Prostate gland (tissue), 2 donors: ENCODE measurements around the gene KLLN. TPM values are rescaled to one million over a fixed set of nuclear protein-coding genes. Genes with fewer than 3 reads are reported as not detected.

ENCODE experiments used
- DNase-seq: peaks from one replicate; pipeline ENCODE4 v3.0.0-alpha.2; 2019; ENCODE audit warnings: low spot score
- H3K27ac ChIP-seq, 2 donors: fragments of 200-600 bp; sonication (generic); 2 replicates each; pipeline ENCODE4 v1.5.1; 2017 to 2019
- H3K27me3 ChIP-seq: fragments of 200-600 bp; sonication (generic); replicated peaks from 2 replicates; pipeline ENCODE4 v1.5.1; 2019; ENCODE audit not compliant: insufficient read depth
- H3K36me3 ChIP-seq, 2 donors: fragments of 200-600 bp; sonication (generic); 1 replicate in 1 of 2; 2 replicates in 1 of 2; pipeline versions ENCODE4 v1.5.1 to v1.8.1; 2017 to 2019
- H3K4me1 ChIP-seq: fragments of 200-600 bp; sonication (generic); replicated peaks from 2 replicates; pipeline ENCODE4 v1.5.1; 2019
- H3K4me3 ChIP-seq, 2 donors: fragments of 200-600 bp; sonication (generic); 2 replicates each; pipeline ENCODE4 v1.5.1; 2017 to 2019
- H3K9me3 ChIP-seq: fragments of 200-600 bp; sonication (generic); 2 replicates; pipeline ENCODE4 v1.5.1; 2017
- POLR2A ChIP-seq: fragments of 450-650 bp; IDR thresholded peaks from one replicate; pipeline ENCODE4 v1.6.1; 2016; ENCODE audit warnings: antibody characterized with exemption, mild to moderate bottlenecking
- POLR2AphosphoS5 ChIP-seq: sonication (generic); formaldehyde crosslinking; IDR thresholded peaks from one replicate; pipeline ENCODE4 v1.6.1; 2017; ENCODE audit warnings: antibody characterized with exemption
- WGBS: methylation state at CpG from one replicate; pipeline ENCODE4 v1.1.5; 2018; 5-methylcytosine and 5-hydroxymethylcytosine counted together
- intact Hi-C: fragments of 100-400 bp; cut with DNase I; formaldehyde crosslinking; loops from one replicate; pipeline ENCODE4 v1.14.2; 2022
- total RNA-seq, 2 donors: library from RNA; depleted of rRNA; stranded (reverse); fragments of >200 nt; gene quantifications; one replicate each; pipeline ENCODE4 v1.1.0, GENCODE V29; 2016
- TF ChIP-seq, protein P1 (sequence below), 4 experiments: fragments of 200-600 bp in 2 of 4; fragments of 450-650 bp in 2 of 4; sonication (generic) in 2 of 4; IDR thresholded peaks; 1 replicate in 3 of 4; 2 replicates in 1 of 4; pipeline ENCODE4 v1.5.1; 2016 to 2019; ENCODE audit warnings: antibody characterized with exemption in 4 of 4, mild to moderate bottlenecking in 2 of 4, moderate library complexity in 2 of 4

KLLN gene
- total RNA-seq, 2 donors from 2014 or later: 0.55 to 1.1 TPM

DNA sequence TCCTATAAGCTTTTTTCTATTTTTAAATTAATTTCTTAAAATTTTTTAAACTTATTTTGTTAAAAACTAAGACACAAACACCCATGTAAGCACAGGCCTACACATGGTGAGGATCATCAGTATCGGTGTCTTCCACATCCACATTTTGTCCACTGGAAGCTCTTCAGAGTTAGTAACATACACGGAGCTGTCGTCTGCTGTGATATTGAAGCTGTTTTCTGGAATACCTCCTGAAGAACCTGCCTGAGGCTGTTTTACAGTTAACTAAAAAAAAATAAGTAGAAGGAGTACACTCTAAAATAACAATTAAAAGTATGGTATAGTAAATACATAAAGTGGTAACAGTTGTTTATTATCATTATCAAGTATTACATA is 17.7 kb downstream of the KLLN start:
- H3K27me3 ChIP-seq: no peaks in the 10 kb centered on the region
- H3K4me1 ChIP-seq: no peaks in the 10 kb centered on the region
- intact Hi-C loops: no loop called here
- no peak overlapping the region for H3K27ac ChIP-seq
- H3K36me3 ChIP-seq: no peaks in the 10 kb centered on the region
- no peaks in the 10 kb centered on the region for H3K9me3 ChIP-seq
- no peak for DNase-seq
- WGBS: 81% methylated on average over 3 of the region's 3 CpGs
- TF ChIP-seq, protein P1, sequence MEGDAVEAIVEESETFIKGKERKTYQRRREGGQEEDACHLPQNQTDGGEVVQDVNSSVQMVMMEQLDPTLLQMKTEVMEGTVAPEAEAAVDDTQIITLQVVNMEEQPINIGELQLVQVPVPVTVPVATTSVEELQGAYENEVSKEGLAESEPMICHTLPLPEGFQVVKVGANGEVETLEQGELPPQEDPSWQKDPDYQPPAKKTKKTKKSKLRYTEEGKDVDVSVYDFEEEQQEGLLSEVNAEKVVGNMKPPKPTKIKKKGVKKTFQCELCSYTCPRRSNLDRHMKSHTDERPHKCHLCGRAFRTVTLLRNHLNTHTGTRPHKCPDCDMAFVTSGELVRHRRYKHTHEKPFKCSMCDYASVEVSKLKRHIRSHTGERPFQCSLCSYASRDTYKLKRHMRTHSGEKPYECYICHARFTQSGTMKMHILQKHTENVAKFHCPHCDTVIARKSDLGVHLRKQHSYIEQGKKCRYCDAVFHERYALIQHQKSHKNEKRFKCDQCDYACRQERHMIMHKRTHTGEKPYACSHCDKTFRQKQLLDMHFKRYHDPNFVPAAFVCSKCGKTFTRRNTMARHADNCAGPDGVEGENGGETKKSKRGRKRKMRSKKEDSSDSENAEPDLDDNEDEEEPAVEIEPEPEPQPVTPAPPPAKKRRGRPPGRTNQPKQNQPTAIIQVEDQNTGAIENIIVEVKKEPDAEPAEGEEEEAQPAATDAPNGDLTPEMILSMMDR (IDR thresholded peaks at IDR 0.05): no peak
- TF ChIP-seq POLR2A (no peak), POLR2AphosphoS5 (no peak)
- no peak overlapping the region for H3K4me3 ChIP-seq

DNA sequence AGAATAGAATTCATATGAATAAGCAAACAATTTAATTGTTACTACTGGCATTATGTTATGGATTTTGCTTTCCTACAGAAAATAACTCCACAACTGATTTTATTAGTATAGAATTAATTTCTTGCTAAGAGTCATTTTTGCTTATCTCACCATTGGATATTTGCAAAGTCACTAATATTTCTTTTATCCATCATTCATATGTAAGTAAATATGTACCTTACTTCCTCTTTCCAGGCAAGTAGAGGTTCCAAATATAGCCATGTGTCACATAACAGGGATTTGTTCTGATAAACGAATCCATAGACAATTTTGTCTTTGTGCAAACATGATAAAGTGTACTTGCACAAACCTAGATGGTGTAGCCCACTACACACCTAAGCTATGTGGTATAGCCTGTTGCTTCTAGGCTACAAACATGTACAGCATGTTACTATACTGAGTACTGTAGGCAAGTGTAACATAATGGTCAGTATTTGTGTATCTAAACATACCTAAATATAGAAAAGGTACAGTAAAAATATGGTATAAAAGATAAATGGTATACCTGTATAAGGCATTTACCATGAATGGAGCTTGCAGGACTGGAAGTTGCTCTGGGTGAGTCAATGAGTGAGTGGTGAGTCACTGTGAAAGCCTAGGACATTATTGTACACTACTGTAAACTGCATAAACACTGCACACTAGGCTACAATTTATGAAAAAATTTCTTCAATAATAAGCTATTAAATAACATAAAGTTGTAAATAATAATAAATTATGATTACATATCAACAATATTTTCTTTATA is 18.3 kb downstream of the KLLN start:
- Histone ChIP-seq H3K36me3 (no peaks in the 10 kb centered on the region), H3K4me3 (no peak overlapping the region), H3K9me3 (no peaks in the 10 kb centered on the region), H3K27ac (no peak overlapping the region), H3K27me3 (no peaks in the 10 kb centered on the region), H3K4me1 (no peaks in the 10 kb centered on the region)
- TF ChIP-seq POLR2A (no peak), POLR2AphosphoS5 (no peak)
- TF ChIP-seq, protein P1 (IDR thresholded peaks at IDR 0.05): no peak
- DNase-seq: no peak
- WGBS: 39% methylated on average over 1 of the region's 1 CpG
- intact Hi-C loops: no loop called here

DNA sequence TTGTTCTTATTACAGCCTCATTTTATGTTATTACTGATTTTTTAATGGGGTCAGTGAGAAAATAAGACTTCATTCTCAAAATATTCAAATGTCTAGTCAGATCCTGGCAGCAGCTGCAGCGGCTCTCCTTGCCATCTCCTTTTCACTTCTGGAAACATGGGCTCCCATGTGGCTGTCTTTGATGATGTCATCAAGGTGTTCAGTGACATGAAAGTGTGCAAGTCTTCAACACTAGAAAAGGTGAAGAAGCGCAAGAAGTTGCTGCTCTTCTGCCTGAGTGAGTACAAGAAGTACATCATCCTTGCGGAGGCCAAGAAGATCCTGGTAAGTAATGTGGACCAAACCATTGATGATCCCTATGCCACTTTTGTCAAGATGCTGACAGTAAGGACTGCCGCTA is 19.6 kb downstream of the KLLN start:
- Histone ChIP-seq H3K9me3 (no peaks in the 10 kb centered on the region), H3K27me3 (no peaks in the 10 kb centered on the region), H3K4me3 (no peak overlapping the region), H3K27ac (no peak overlapping the region), H3K36me3 (no peaks in the 10 kb centered on the region), H3K4me1 (no peaks in the 10 kb centered on the region)
- TF ChIP-seq POLR2AphosphoS5: no peak
- 97% methylated on average over 4 of the region's 4 CpGs for WGBS
- no peak for DNase-seq
- intact Hi-C loops: no loop called here

DNA sequence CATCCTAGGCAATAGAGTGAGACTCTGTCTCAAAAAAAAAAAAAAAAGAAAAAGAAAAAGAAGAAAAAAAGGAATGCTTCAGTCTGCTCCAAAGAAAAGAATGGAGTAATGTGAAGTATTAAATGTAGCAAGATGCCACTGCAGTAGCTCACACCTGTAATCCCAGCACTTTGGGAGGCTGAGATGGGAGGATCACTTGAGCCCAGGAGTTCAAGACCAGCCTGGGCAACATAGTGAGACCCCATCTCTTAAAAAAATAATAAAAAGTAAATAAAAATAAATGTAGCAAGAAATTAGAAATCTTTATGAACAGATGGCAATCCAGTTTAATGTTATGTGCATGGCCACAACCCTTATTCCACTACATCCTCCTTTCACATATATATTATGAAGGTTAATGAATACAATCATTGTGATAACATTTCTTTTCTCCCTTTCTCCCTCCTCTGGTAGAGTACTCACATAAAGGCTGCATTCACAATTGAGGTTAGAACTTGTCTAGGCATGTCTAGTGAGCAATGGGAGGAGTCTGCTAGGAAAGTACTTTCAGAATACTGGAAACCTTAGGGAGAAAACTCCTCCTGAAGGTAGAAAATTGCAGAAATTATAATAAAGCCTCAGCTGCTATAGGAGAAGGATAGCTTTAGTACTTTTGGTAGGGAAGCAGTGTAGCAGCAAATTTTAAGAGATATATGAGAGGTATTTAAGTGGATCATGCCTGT is 20.4 kb downstream of the KLLN start:
- no peaks in the 10 kb centered on the region for H3K9me3 ChIP-seq
- TF ChIP-seq, protein P1 (IDR thresholded peaks at IDR 0.05): no peak
- TF ChIP-seq POLR2AphosphoS5 (no peak), POLR2A (no peak)
- H3K4me3 ChIP-seq: no peak overlapping the region
- H3K27ac ChIP-seq: no peak overlapping the region
- H3K4me1 ChIP-seq: no peaks in the 10 kb centered on the region
- intact Hi-C loops: no loop called here
- DNase-seq: no peak
- H3K36me3 ChIP-seq: no peaks in the 10 kb centered on the region
- H3K27me3 ChIP-seq: no peaks in the 10 kb centered on the region

DNA sequence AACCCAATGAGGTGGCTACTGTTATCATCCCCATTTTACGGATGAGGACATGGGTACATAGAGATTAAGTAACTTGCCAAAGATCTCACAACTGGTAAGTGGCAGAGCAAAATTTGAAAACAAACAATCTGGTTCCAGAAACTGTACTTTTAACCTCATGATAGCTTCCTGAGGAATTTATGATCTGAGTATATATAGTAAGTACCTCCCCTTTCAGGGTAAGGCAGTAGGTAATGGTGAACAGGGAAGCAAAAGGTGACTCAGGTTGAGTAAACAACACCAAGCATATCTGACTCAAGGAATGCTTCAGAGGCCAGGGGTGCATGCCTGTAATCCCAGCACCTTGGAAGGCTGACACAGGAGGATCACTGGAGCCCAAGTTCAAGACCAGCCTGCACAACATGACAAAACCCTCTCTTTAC is 21.1 kb downstream of the KLLN start:
- intact Hi-C loops: no loop called here
- no peaks in the 10 kb centered on the region for H3K4me1 ChIP-seq
- WGBS: 74% methylated on average over 1 of the region's 1 CpG
- H3K36me3 ChIP-seq: no peaks in the 10 kb centered on the region
- H3K9me3 ChIP-seq: no peaks in the 10 kb centered on the region
- no peak overlapping the region for H3K4me3 ChIP-seq
- DNase-seq: no peak
- no peaks in the 10 kb centered on the region for H3K27me3 ChIP-seq
- H3K27ac ChIP-seq: no peak overlapping the region
- TF ChIP-seq, protein P1 (IDR thresholded peaks at IDR 0.05): no peak
- TF ChIP-seq POLR2A: no peak
- TF ChIP-seq POLR2AphosphoS5: no peak
